Caco-2 (cell line): ENCODE results near the gene ADGRV1. TPM values are rescaled to one million over a fixed set of nuclear protein-coding genes. Genes with fewer than 3 reads are reported as not detected.

Experiments used
- BruUV-seq: library from RNA; stranded (reverse); fragments of 400-500 nt; replicated peaks from 2 replicates; lab custom pipeline; 2021; lab: Mats Ljungman, UMichigan
- CTCF ChIA-PET: fragments of 300-600 bp; sonication (Branson Sonifier 250); formaldehyde crosslinking; loops from one replicate; lab custom pipeline; 2022; ENCODE audit warnings: antibody characterized with exemption; lab: Charles Lee
- POLR2A ChIA-PET: fragments of 300-600 bp; sonication (Branson Sonifier 250); formaldehyde crosslinking; loops from one replicate; lab custom pipeline; 2022; ENCODE audit warnings: antibody characterized with exemption; lab: Charles Lee
- DNase-seq, 2 experiments: peaks; one replicate each; pipeline versions ENCODE4 v3.0.0 to v3.0.0-alpha.2; 2020 to 2022
- H3K27me3 ChIP-seq: replicated peaks from 2 replicates; pipeline ENCODE4 v1.6.0; 2011; ENCODE audit warnings: low read length; ENCODE audit not compliant: control insufficient read depth, insufficient read depth
- H3K36me3 ChIP-seq: 2 replicates; pipeline ENCODE4 v1.5.1; 2011; ENCODE audit warnings: low read length; ENCODE audit not compliant: control insufficient read depth, insufficient read depth
- H3K4me1 ChIP-seq: fragments of 250-450 bp; sonication (Bioruptor Pico); 2 replicates; pipeline ENCODE4 v1.5.1; 2020; ENCODE audit warnings: mild to moderate bottlenecking
- H3K4me3 ChIP-seq: 2 replicates; pipeline ENCODE4 v1.5.1; 2011; ENCODE audit warnings: low read depth, mild to moderate bottlenecking, control low read depth, low read length
- H3K9me3 ChIP-seq: fragments of 250-450 bp; sonication (Bioruptor Pico); 2 replicates; pipeline ENCODE4 v1.5.1; 2020; ENCODE audit warnings: mild to moderate bottlenecking, moderate library complexity
- H3K27ac Mint-ChIP-seq: one replicate; pipeline ENCODE4 v1.8.0; 2022; ENCODE audit warnings: mixed read lengths; ENCODE audit not compliant: unreplicated experiment
- H3K27me3 Mint-ChIP-seq: one replicate; pipeline ENCODE4 v1.8.0; 2022; ENCODE audit warnings: mixed read lengths; ENCODE audit not compliant: insufficient read depth, unreplicated experiment
- H3K36me3 Mint-ChIP-seq: one replicate; pipeline ENCODE4 v1.8.0; 2022; ENCODE audit warnings: mild to moderate bottlenecking, mixed read lengths; ENCODE audit not compliant: insufficient read depth, unreplicated experiment
- H3K4me1 Mint-ChIP-seq: one replicate; pipeline ENCODE4 v1.8.0; 2022; ENCODE audit warnings: low read depth, mixed read lengths; ENCODE audit not compliant: unreplicated experiment
- H3K4me3 Mint-ChIP-seq: one replicate; pipeline ENCODE4 v1.8.0; 2022; ENCODE audit warnings: mild to moderate bottlenecking, moderate library complexity, mixed read lengths; ENCODE audit not compliant: unreplicated experiment
- H3K9me3 Mint-ChIP-seq: one replicate; pipeline ENCODE4 v1.8.0; 2022; ENCODE audit warnings: mixed read lengths; ENCODE audit not compliant: unreplicated experiment
- intact Hi-C: fragments of 100-400 bp; cut with micrococcal nuclease; formaldehyde crosslinking; loops from one replicate; pipeline ENCODE4 v1.10.0; 2022; ENCODE audit not compliant: unreplicated experiment
- total RNA-seq: library from RNA; stranded (reverse); gene quantifications from 2 replicates; pipeline ENCODE4 v1.2.3, GENCODE V29; 2022
- TF ChIP-seq, protein P1 (sequence below), 2 experiments: fragments of 200-600 bp in 1 of 2; IDR thresholded peaks; 1 replicate in 1 of 2; 2 replicates in 1 of 2; pipeline versions ENCODE4 v1.5.1 to v1.8.0; 2011 to 2022; ENCODE audit warnings: antibody characterized with exemption in 1 of 2, control low read depth in 1 of 2, inconsistent platforms in 1 of 2, low read depth in 1 of 2, low read length in 1 of 2, mild to moderate bottlenecking in 1 of 2, moderate library complexity in 1 of 2; ENCODE audit not compliant: insufficient read depth in 1 of 2, severe bottlenecking in 1 of 2, unreplicated experiment in 1 of 2

ADGRV1 gene
- total RNA-seq, 1 experiment from 2014 or later, result 23.2 TPM

DNA sequence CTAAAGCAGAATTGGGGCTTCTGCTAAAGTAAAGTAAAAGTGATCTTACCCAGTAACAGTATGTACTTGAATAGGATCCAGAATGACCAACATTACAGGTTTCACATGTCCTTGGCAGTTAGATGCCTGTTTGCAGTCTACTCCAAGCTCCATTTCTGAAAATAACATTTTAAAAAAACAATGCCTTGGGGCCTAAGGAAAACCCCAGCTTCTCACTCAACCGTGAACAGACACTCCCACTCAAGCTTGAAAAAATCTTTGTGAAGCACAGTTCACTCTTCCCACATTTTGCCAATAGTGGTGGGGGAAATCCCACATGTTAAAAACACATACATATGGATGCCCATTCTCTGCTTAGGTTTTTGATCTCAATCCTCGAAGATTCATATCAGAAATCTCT lies 520.4 kb downstream of the ADGRV1 start:
- H3K4me3 Mint-ChIP-seq, result no peak overlapping the region
- no peaks in the 10 kb centered on the region for H3K27me3 Mint-ChIP-seq
- H3K36me3 Mint-ChIP-seq, result no peaks in the 10 kb centered on the region
- Histone ChIP-seq H3K4me1 (no peaks in the 10 kb centered on the region), H3K27me3 (no peaks in the 10 kb centered on the region), H3K36me3 (no peaks in the 10 kb centered on the region), H3K9me3 (no peaks in the 10 kb centered on the region), H3K4me3 (no peak overlapping the region)
- H3K4me1 Mint-ChIP-seq, result no peaks in the 10 kb centered on the region
- ChIA-PET CTCF (no interaction called here), POLR2A (no interaction called here)
- intact Hi-C loops, result no loop called here
- TF ChIP-seq, protein P1, sequence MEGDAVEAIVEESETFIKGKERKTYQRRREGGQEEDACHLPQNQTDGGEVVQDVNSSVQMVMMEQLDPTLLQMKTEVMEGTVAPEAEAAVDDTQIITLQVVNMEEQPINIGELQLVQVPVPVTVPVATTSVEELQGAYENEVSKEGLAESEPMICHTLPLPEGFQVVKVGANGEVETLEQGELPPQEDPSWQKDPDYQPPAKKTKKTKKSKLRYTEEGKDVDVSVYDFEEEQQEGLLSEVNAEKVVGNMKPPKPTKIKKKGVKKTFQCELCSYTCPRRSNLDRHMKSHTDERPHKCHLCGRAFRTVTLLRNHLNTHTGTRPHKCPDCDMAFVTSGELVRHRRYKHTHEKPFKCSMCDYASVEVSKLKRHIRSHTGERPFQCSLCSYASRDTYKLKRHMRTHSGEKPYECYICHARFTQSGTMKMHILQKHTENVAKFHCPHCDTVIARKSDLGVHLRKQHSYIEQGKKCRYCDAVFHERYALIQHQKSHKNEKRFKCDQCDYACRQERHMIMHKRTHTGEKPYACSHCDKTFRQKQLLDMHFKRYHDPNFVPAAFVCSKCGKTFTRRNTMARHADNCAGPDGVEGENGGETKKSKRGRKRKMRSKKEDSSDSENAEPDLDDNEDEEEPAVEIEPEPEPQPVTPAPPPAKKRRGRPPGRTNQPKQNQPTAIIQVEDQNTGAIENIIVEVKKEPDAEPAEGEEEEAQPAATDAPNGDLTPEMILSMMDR (IDR thresholded peaks at IDR 0.05; ENCODE audit: insufficient read depth in 1 of 2, low read depth in 1 of 2, low read length in 1 of 2, severe bottlenecking in 1 of 2, unreplicated experiment in 1 of 2), result no peak
- H3K27ac Mint-ChIP-seq, result no peak overlapping the region
- DNase-seq, result no peak
- BruUV-seq, result no TSS peak
- H3K9me3 Mint-ChIP-seq, result no peaks in the 10 kb centered on the region

DNA sequence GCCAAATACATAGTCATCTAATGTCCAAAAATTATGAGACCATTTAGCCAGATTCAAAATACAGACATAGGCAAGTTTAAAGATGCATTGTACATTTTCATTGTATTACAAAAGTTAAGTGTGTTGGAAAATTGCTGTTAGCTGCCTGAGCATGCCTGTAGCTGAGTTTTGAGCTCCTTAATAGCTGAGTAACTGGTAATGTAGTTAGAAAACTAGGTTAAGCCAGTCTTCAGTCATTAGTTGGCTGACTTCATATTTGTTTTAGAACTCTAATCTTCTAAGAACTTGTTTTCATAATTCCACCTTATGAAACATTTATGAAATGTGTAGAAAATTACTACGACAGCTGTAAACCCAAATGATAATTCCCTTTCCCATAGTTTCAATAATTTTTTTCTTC lies 531.2 kb downstream of the ADGRV1 start:
- no peak overlapping the region for H3K4me3 Mint-ChIP-seq
- CTCF ChIA-PET, result no interaction called here
- peaks cover 18% of the 10 kb centered on the region for H3K4me1 Mint-ChIP-seq
- no TSS peak for BruUV-seq
- no peaks in the 10 kb centered on the region for H3K9me3 Mint-ChIP-seq
- intact Hi-C loops, result no loop called here
- Histone ChIP-seq H3K27me3 (no peaks in the 10 kb centered on the region), H3K4me1 (peaks cover 14% of the 10 kb centered on the region; the same call in 1 of the 2 replicates), H3K4me3 (no peak overlapping the region), H3K36me3 (no peaks in the 10 kb centered on the region), H3K9me3 (no peaks in the 10 kb centered on the region)
- peaks cover 5% of the 10 kb centered on the region for H3K36me3 Mint-ChIP-seq
- POLR2A ChIA-PET, result no interaction called here
- no peaks in the 10 kb centered on the region for H3K27me3 Mint-ChIP-seq
- DNase-seq, result no peak
- TF ChIP-seq, protein P1 (IDR thresholded peaks at IDR 0.05; ENCODE audit: insufficient read depth in 1 of 2, low read depth in 1 of 2, low read length in 1 of 2, severe bottlenecking in 1 of 2, unreplicated experiment in 1 of 2), result no peak
- no peak overlapping the region for H3K27ac Mint-ChIP-seq

DNA sequence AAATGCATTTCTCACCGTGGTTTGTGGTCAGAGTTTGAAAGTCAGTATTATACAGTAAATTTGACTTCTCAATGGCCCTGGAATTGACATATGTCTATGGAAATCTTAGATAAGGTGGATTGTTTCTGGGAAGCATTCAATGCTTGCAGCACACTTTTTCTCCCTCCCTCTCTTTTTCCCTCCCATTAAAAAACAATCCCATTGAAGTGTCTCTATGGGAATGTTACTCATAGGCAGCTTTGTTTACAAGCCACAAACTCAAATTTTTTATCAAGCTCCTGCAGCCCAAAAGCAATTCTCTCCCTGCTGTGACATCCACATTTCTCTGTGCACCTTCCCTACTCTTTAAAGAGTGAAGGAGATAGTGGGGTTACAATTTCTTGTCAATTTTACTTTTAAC lies 532.4 kb downstream of the ADGRV1 start:
- Mint-ChIP-seq H3K27me3 (no peaks in the 10 kb centered on the region), H3K4me3 (no peak overlapping the region), H3K27ac (no peak overlapping the region), H3K4me1 (peaks cover 18% of the 10 kb centered on the region), H3K36me3 (peaks cover 5% of the 10 kb centered on the region), H3K9me3 (no peaks in the 10 kb centered on the region)
- Histone ChIP-seq H3K36me3 (no peaks in the 10 kb centered on the region), H3K9me3 (no peaks in the 10 kb centered on the region), H3K4me1 (peaks cover 14% of the 10 kb centered on the region; the same call in 1 of the 2 replicates), H3K4me3 (no peak overlapping the region), H3K27me3 (no peaks in the 10 kb centered on the region)
- POLR2A ChIA-PET, result no interaction called here
- no TSS peak for BruUV-seq
- TF ChIP-seq, protein P1 (IDR thresholded peaks at IDR 0.05; ENCODE audit: insufficient read depth in 1 of 2, low read depth in 1 of 2, low read length in 1 of 2, severe bottlenecking in 1 of 2, unreplicated experiment in 1 of 2), result no peak
- CTCF ChIA-PET, result no interaction called here
- no peak for DNase-seq
- intact Hi-C loops, result no loop called here
